Esophagus (tissue), 2 donors: Measurements from ENCODE around the gene ANXA8L1. TPM values are rescaled to one million over a fixed set of nuclear protein-coding genes. Genes with fewer than 3 reads are reported as not detected.
"Not testable (repeated sequence)": the region's sequence is repeated elsewhere in the genome, so short reads cannot be mapped to it uniquely, and the experiment has no call there.

Source experiments
- H3K27ac ChIP-seq, 2 donors: one replicate each; pipeline ENCODE4 v1.5.1; 2013; ENCODE audit warnings: low read depth in 2 of 2, mild to moderate bottlenecking in 2 of 2, inconsistent platforms in 1 of 2, low read length in 1 of 2, moderate library complexity in 1 of 2
- H3K27me3 ChIP-seq, 2 donors: one replicate each; pipeline ENCODE4 v1.6.1; 2013; ENCODE audit warnings: low read length in 2 of 2, control low read depth in 1 of 2, mild to moderate bottlenecking in 1 of 2; ENCODE audit not compliant: insufficient read depth in 2 of 2, control insufficient read depth in 1 of 2
- H3K36me3 ChIP-seq, 2 donors: one replicate each; pipeline ENCODE4 v1.6.1; 2013; ENCODE audit warnings: low read length in 1 of 2; ENCODE audit not compliant: control insufficient read depth in 2 of 2, insufficient read depth in 2 of 2
- H3K4me1 ChIP-seq, 2 donors: one replicate each; pipeline ENCODE4 v1.6.1; 2013; ENCODE audit warnings: low read length in 1 of 2; ENCODE audit not compliant: control insufficient read depth in 2 of 2, insufficient read depth in 2 of 2
- H3K4me3 ChIP-seq, 2 donors: one replicate each; pipeline ENCODE4 v1.5.1; 2013; ENCODE audit warnings: low read length in 2 of 2, mild to moderate bottlenecking in 2 of 2, low read depth in 1 of 2, moderate library complexity in 1 of 2
- H3K9me3 ChIP-seq, 2 donors: one replicate each; pipeline ENCODE4 v1.6.1; 2013; ENCODE audit warnings: mild to moderate bottlenecking in 2 of 2, low read depth in 1 of 2, low read length in 1 of 2, moderate library complexity in 1 of 2; ENCODE audit not compliant: control insufficient read depth in 2 of 2, insufficient read depth in 1 of 2
- WGBS, 2 donors: extraction: QIAGEN DNeasy Blood & Tissue Kit; methylation state at CpG; one replicate each; pipeline ENCODE4 v1.1.7; 2013; 5-methylcytosine and 5-hydroxymethylcytosine counted together
- polyA plus RNA-seq, 2 donors: library from polyadenylated mRNA; stranded (reverse); fragments of 200-250 nt; gene quantifications; one replicate each; pipeline ENCODE4 v1.2.3, GENCODE V29; 2013
- donor health status: healthy with polysubstance abuse.
- donor health status: Bipolar disorder and iron deficiency.

The ANXA8L1 gene
- polyA plus RNA-seq, 2 donors, result 180 to 279 TPM

DNA sequence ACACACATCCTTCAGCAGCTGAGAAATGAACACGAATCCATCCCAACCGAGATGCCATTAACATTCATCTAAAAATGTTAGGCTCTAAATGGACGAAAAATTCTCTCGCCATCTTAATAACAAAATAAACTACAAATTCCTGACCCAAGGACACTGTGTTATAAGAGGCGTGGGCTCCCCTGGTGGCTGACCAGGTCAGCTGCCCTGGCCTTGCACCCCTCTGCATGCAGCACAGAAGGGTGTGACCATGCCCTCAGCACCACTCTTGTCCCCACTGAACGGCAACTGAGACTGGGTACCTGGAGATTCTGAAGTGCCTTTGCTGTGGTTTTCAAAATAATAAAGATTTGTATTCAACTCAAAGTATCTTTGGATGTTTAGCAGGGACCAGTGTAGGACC is 15.8 kb downstream of the ANXA8L1 start:
- H3K27me3 ChIP-seq, H3K4me3 ChIP-seq, H3K9me3 ChIP-seq, H3K36me3 ChIP-seq, H3K27ac ChIP-seq, H3K4me1 ChIP-seq: not testable (repeated sequence)
- WGBS, 2 donors, result 79 to 88% methylated on average over 3 to 4 of the region's 6 CpGs

DNA sequence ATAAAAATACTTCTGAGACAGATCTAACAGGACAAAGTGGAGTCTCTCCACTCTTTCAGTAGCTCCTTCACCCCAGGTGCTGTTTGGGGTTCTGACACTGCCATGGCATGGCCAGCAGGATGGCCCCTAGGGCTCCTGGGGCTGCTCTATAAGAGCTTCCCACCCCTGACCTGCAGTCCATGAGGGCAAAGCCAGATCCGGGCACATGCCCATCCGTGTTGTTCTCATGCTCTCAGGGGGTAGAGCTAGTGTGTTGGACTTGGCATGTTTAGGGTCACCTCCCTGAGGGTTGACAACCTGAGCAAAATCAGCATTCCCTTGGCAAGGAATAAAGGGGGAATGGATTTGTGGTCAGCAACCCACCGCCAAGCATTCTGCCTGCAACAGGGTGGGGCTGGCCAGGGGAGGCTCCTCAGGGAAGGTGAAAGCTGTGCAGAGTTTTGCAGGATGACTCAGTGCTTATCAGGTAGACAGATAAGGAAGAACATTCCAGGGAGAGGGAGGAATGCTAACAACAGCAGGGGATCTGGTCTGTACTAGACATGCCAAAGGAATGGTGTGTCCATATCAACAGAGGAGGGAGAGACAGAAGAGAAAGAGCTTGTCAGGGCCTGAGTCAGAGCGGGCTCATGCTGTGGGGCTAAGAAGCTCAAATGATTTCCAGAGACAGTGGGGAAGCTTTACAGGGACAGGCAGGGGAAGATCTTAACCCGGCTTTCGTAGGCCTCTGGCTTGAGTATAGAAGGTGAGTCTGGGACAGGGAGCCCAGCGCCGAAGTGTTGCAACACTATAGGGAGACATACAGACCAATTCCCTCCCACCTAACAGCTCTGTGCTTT is 21.1 kb downstream of the ANXA8L1 start:
- 66 to 74% methylated on average over 8 of the region's 8 CpGs for WGBS, 2 donors
- H3K27ac ChIP-seq, H3K4me3 ChIP-seq, H3K27me3 ChIP-seq, H3K4me1 ChIP-seq, H3K36me3 ChIP-seq, H3K9me3 ChIP-seq: not testable (repeated sequence)

DNA sequence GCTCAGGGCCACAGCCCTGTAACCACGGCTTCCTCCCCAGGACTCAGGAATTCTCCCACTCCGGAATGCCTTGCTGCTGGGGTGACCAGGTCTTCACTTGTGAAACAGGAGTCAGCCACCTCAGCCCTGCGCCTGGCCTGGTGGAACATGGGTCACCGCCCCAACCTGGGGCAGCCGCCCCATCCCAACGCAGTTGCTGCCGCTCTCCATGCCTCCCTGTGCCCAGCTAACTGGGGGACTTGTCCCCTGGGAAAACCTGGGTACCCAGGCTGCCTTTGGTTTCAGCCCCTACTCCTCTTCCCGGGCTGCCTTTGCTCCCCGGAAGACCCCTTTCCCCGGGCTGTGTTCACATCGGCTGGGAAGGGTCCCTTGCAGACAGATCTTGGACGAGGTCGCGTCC is 22.2 kb downstream of the ANXA8L1 start:
- H3K4me3 ChIP-seq, H3K36me3 ChIP-seq, H3K27ac ChIP-seq, H3K9me3 ChIP-seq, H3K27me3 ChIP-seq, H3K4me1 ChIP-seq: not testable (repeated sequence)
- WGBS, 2 donors, result 44 to 50% methylated on average over 4 to 10 of the region's 14 CpGs

DNA sequence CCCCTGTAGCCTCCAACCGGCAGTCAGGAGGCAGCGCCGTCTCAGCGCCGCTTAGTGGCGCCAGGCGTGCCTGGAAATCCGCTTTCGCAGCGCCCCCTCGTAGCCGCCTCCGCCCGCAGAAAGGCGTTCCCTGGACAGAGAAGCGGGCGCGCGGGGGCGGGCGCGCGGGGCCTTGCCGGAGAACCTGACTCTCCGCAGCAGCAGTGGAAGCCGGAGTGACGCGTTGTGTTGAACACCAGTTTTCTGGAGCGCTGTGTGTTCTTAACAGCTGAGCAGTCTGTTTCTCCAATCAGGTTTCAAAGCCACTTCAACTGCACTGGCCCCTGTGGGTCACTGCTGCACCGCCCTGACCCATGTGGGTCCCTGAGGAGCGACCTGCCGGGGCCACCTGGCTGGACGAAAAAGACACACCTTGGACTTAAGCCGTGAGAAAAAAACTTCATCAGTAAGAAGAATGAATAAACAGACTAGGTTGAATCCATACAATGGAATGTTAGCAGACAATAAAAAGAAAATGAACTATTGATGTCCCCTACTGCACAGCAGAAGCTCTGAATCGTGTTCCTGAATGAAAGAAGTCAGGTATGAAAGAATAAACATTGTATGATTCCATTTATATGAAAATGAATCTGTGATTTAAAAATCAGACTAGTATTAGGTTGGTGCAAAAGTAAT is 22.8 kb downstream of the ANXA8L1 start:
- not testable (repeated sequence) for H3K9me3 ChIP-seq, H3K4me3 ChIP-seq, H3K36me3 ChIP-seq, H3K27me3 ChIP-seq, H3K4me1 ChIP-seq
- peak overlapping the region in 1 of 2 donors; percentile 21 for H3K27ac ChIP-seq
- 3% methylated on average over 7 to 12 of the region's 35 CpGs for WGBS, 2 donors

DNA sequence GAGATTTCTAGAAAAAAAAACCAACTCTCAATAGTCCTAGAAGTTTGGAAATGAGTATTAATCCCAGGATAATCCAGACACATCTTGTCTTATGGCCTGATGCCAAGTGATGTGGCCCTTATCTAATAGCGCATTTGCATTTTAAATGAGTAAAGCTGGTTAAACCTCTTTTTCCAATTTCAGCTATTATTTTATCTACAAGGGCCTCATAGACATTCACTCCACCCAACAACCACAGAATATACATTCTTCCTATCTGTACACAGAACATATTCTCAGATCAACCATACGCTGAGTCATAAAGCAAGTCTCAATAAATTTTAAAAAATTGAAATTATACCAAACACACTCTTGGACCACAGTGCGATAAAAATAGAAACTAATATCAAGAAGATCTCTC is 34.0 kb downstream of the ANXA8L1 start:
- not testable (repeated sequence) for H3K36me3 ChIP-seq, H3K27me3 ChIP-seq, H3K27ac ChIP-seq, H3K9me3 ChIP-seq, H3K4me3 ChIP-seq, H3K4me1 ChIP-seq
- 98 to 99% methylated on average over 3 of the region's 3 CpGs for whole genome bisulfite sequencing, 2 donors

DNA sequence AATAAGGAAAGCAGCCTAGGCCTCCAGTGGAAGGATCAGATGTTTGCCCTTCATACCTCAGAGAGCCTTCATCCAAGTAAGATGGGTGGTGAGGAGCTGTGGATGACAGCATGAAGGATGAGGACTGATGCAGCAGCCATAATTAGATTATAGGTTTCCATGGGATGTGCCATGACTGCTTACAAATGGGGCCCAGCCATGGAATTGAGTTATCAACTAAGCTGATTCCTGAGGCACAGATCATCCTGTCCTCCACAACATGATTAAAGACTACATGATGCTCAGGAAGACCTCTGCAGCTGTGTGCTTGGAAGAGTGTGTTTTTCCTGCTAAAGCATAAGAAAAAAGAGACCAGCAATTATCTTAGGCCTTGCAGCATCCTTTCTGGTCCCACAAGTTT is 35.5 kb downstream of the ANXA8L1 start:
- not testable (repeated sequence) for H3K9me3 ChIP-seq, H3K4me3 ChIP-seq, H3K27ac ChIP-seq, H3K36me3 ChIP-seq, H3K4me1 ChIP-seq, H3K27me3 ChIP-seq

DNA sequence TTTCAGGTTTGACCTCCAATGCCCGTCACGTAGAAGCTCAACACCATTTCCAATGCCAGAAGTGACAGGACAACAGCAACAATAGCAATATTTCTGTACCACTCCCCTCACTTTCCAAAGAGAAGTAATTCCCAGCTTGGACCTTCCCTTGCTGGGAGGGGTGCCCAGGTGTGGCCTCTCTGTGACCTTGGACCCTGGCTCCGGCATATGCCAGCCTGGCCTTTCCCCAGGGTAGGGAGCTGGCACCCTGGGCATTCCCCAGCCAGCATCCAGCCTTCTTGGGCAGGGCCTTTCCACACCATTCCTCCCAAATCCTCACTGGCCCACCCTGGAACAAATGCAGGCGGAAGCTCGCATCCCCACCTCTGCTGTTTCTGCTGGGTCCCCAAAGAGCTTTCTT is 37.1 kb downstream of the ANXA8L1 start:
- H3K27me3 ChIP-seq, H3K9me3 ChIP-seq, H3K4me1 ChIP-seq, H3K4me3 ChIP-seq, H3K27ac ChIP-seq, H3K36me3 ChIP-seq: not testable (repeated sequence)
- WGBS, 2 donors, result no CpG with 5 or more reads among the region's 5 CpGs

DNA sequence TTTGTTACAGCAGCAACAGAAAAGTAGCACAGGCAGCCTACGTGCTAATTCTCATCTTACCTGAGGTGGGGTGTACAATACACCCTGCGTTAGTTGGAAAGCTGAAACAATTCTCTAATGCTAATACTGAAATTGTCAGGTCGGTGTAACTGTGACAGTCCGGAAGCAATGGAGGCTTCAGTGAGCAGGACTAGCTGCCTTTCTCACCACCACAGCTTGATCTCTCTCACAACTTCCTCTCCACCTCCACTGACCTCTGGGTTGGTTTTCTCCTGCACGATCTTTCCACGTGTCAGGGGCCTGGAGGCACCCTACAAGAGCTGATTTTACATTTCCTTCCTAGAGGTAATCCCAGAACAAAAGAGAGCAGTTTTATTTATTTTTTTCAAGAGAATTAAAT is 39.7 kb downstream of the ANXA8L1 start:
- H3K27me3 ChIP-seq, H3K4me1 ChIP-seq, H3K36me3 ChIP-seq, H3K4me3 ChIP-seq, H3K9me3 ChIP-seq, H3K27ac ChIP-seq: not testable (repeated sequence)
- WGBS, 2 donors, result 93 to 96% methylated on average over 2 to 4 of the region's 6 CpGs

DNA sequence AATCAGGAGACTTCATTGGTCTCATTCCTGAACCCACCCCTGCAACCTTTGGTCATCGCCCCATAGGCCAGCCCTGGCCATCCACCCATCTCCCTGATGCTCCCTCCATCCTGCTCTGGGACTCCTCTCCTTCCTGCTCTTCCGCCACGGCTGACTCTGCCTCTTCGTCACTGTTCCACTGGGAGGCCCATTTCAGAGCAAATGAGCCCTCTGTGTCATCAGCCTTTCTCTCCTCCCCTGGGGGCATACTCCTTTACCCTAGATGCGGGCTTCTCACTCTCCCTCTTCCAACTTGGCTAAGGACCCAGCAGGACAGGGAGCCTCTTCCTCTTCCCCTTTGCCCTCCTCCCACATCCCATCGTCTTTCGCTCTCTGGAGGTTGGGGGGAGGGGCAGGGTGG is 42.7 kb downstream of the ANXA8L1 start:
- not testable (repeated sequence) for H3K27me3 ChIP-seq, H3K27ac ChIP-seq, H3K4me1 ChIP-seq, H3K9me3 ChIP-seq, H3K36me3 ChIP-seq, H3K4me3 ChIP-seq
- WGBS, 2 donors, result 67 to 91% methylated on average over 1 to 4 of the region's 7 CpGs
